GM18861 (cell line): Measurements from ENCODE around the gene TSHZ2.
"Not testable (repeated sequence)": the region's sequence is repeated elsewhere in the genome, so short reads cannot be mapped to it uniquely, and the experiment has no call there.

Experiments used
- ATAC-seq: cut with Tn5 transposase; IDR thresholded peaks from one replicate; pipeline ENCODE4 v1.9.1; 2021; ENCODE audit not compliant: unreplicated experiment

Gene TSHZ2

DNA sequence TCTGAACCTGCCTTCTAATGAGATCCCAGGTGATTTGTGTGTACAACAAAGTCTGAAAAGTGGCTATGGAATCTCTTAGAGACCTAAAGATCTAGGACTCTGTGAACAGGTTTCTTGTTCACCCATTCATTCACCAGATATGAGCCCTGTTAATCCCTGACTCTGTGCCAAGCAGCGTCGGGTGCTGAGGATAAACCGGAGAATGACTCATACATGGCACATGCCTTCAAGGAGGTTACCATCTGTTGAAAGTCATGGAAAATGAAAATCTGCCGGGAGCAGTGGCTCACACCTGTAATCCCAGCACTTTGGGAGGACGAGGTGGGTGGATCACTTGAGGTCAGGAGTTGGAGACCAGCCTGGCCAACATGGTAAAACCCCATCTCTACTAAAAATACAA, 549.3 kb downstream of the TSHZ2 start:
- not testable (repeated sequence) for ATAC-seq

DNA sequence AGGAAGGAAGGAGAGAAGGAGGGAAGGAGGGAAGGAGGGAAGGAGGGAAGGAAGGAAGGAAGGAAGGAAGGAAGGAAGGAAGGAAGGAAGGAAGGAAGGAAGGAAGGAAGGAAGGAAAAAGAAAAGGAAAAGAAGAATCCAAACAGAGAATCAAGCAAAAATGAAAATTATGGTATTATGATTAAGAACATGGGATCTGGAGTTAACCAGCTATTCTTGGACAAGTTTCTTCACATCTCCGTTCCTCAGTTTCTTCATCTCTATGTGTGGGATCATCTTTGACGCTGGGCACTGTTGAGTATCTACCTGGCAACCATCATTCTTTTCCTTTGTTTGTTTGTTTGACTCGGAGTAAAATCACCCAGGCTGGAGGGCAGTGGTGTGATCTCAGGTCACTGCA, 549.9 kb downstream of the TSHZ2 start:
- ATAC-seq, result no peak

DNA sequence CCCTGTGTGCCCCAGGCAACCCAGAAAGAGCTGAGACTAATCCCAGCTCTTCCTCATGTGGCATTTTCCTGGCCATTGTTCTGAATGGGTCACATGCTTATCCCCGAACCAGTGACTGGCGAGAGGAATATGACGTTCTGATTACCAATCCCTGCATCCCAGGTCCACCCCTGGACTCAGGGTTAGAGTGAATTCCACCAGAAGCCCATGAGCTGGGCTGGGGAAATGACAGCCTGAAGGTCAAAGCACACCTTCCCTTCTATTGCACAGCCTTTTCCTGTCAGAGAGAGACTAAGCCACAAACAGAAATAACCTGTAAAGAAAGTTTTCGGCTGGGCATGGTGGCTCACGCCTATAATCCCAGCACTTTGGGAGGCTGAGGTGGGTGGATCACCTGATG, 550.5 kb downstream of the TSHZ2 start:
- no peak for ATAC-seq

DNA sequence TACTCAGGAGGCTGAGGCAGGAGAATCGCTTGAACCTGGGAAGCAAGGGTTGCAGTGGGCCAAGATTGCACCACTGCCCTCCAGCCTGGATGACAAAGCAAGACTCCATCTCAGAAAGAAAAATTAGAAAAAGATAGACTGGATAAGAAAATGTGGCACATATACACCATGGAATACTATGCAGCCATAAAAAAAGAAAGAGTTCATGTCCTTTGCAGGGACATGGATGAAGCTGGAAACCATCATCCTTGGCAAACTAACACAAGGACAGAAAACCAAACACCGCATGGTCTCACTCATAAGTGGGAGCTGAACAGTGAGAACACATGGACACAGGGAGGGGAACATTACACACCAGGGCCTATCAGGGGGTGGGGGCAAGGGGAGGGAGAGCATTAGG, 551.5 kb downstream of the TSHZ2 start:
- not testable (repeated sequence) for ATAC-seq

DNA sequence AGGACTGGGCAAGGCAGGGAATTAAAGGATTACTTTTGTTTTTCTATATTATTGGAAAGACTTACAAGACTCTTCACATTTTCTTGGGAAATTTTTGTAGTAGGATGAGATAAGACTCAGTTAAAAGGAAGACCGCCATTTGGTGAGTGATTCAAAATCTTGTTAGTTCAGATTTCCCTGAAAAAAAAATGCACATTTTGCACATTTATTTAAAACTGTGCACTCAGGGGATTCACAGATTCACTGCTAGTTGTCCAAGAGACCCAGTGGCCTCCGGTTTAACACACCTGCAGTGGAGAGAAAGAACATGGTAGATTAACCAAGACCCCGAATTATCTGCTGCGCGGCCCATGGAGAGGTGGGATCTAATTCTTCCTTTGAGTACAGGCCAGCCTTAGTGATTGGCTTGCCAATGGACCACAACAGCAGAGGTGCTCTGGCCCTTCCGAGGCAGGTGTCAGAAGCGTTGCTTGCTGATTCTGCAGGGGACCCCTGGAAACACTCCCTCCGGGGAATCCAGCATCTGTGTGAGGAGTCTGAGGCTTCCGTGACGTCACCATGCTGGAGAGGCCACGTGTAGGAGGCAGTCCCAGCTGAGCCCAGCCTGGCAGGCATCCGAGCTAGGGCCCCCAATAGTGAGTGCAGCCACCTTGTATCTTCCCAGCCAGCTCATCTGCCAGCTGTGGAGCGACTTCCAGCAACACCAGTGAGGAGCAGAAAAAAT, 552.6 kb downstream of the TSHZ2 start:
- no peak for ATAC-seq

DNA sequence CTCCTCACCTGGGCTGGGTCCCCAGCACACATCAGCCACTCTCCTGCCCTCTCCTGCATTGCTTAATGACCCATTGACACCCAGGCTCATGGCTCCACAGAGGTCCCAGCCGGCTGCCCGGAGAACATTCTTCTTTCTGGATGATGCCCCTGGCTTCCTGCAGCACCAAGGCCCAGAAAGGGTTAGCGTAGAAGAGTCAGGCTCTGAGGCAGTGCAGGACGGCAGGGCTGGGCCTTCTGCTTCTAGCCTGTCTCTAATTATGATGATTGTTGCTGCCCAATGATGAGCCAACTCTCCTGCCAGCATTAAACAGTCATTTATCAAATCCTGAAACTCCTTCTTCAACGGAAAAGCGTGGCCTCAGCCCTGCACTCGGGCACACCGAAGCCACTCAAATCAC, 555.0 kb downstream of the TSHZ2 start:
- ATAC-seq, result no peak

DNA sequence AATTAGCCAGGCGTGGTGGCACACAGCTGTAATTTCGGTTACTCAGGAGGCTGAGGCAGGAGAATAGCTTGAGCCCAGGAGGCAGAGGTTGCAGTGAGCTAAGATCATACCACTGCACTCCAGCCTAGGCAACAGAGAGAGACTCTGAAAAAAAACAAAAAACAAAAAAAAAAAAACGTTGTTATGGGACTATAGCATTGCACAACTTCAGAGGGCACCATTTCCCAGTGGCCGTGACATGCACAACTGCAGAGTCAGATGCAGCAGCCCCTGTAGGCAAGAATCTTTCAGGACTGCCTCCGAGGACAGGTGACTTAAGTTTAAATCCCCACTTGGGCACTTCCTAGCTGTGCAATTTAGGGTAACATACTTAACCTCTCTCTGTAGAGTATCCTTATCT, 557.5 kb downstream of the TSHZ2 start:
- no peak for ATAC-seq

DNA sequence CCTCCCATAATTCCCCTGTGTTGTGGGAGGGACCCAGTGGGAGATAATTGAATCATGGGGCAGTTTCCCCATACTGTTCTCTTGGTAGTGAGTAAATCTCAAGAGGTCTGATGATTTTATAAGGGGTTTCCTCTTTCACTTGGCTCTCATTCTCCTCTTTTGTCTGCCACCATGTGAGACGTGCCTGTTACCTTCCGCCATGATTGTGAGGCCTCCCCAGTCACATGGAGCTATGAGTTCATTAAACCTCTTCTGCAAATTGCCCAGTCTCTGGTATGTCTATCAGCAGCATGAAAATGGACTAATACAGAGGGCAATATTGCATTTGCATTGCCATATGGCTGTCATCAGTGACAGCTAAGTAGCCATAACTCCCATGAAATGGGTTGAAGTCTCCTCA, 558.3 kb downstream of the TSHZ2 start:
- ATAC-seq, result no peak

DNA sequence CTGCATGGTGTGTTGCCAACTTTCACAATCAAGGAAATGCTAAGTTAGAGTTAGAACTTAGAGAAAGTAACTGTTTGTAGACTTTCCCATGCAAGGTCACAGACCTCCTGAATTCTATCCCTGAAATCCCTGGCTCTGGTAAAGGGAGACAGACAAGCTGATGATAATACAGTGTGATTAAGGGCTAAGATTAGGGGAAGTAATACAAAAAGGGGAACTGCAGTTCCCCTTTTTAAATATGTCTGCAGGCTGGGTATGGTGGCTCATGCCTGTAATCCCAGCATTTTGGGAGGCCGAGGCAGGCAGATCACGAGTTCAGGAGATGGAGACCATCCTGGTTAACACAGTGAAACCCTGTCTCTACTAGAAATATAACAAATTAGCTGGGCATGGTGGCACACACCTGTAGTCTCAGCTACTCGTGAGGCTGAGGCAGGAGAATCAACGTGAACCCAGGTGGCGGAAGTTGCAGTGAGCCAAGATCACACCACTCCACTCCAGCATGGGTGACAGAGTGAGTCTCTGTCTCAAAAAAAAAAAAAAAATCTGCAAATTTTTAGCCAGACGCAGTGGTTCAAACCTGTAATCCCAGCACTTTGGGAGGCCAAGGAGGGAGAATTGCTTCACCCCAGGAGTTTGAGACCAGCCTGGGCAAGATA, 560.6 kb downstream of the TSHZ2 start:
- not testable (repeated sequence) for ATAC-seq

DNA sequence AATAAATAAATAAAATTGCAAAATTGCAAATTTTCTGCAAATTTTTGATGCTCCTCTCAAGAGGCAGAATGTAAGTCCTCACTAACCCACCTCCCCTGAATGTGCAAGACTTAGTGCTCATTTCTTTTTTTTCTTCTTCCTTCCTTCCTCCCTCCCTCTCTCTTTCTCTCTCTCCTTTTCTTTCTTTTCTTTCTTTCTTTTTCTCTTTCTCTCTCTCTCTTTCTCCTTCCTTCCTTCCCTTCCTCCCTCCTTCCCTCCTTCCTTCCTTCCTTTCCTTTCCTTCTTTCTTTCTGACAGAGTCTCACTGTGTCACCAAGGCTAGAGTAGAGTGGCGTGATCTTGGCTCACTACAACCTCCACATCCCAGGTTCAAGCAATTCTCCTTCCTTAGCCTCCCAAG, 561.3 kb downstream of the TSHZ2 start:
- no peak for ATAC-seq

DNA sequence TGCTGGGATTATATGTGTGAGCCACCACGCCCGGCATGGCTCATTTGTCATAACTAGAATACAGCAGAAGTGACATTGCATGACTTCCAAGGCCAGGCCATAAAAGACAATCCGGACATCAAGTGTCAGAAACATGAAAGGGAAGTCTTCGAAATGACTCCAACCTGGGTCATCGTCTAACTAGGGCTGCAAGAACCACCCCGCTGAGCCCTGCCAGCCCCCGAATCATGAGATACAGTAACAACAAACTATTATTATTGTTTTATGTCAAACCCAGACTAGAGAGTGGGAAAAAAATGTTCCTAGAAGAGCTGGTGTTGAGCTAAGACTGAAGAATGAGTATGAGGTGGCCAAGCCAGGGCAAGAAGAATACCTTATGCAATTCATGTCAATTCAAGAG, 561.9 kb downstream of the TSHZ2 start:
- ATAC-seq, result no peak

DNA sequence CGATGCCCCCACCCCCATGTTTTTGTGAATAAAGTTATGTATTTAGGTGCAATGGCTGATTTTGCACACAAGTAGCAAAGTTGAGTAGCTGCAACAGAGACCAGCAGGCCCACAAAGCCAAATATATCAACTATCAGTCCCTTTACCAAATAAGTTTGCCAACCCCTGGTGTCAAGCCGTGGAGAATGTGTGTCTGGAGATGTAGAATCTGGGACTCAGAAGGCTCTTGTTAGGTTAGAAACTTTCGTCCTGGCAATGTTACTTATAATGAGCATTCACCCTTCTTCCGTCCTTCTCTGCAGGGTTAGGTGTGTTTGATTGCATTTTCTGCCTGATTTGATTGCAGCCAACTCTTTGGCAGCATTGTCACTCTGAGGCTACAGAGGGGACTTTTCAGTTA, 563.7 kb downstream of the TSHZ2 start:
- ATAC-seq, result no peak

DNA sequence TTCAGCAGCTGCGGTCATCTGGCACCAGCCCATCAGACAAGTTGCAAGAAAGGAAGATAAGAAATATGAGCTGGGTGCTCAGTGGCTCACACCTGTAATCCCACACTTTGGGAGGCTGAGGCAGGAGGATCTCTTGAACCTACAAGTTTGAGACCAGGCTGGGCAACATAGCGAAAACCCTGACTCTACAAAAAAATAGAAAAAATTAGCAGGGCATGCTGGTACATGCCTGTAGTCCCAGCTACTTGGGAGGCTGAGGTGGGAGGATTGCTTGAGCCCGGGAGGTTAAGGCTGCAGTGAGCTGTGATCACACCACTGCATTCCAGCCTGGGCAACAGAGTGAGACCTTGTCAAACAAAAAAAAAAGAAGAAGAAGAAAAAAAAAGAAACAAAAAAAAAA, 564.2 kb downstream of the TSHZ2 start:
- not testable (repeated sequence) for ATAC-seq

DNA sequence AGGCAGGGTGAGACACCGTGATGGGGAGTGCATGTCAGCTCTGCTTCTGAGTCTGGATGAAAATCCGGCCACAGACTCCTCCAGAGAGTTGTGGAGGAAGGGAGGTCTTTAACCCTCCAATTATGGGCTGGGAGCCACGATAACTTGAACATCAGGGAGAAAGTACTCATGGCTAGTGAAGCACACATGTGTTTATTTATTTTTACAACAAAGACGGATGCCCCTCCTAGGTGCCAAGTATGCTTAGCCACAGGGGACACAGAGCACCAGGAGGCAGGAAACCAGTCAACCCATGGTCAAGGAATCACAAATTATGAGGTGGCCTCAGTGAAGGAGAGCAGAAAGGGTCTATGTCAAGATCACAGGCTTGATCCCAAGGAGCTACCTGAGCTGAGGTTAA, 567.4 kb downstream of the TSHZ2 start:
- ATAC-seq, result no peak
